ENCODE results near the gene ALKBH6. TPM values are rescaled to one million over a fixed set of nuclear protein-coding genes. Genes with fewer than 3 reads are reported as not detected.

The ALKBH6 gene
- total RNA-seq, 4 donors from 2014 or later = 25.3 to 46.0 (median 33.9) TPM

GRCh38 chr19:35966771-35967170, 47.2 kb downstream of the ALKBH6 start:
- H3K36me3 ChIP-seq = no peaks in the 10 kb centered on the region
- H3K27me3 ChIP-seq = peaks cover 0 to 11% of the 10 kb centered on the region in 2 donors
- TF ChIP-seq EP300 (IDR thresholded peaks at IDR 0.05) (no peak), POLR2A (IDR thresholded peaks at IDR 0.05) (no peak)
- no peak for DNase-seq (ENCODE audit: low spot score in 2 of 2)
- H3K9me3 ChIP-seq = no peaks in the 10 kb centered on the region
- H3K27ac ChIP-seq = no peak overlapping the region
- H3K4me1 ChIP-seq = no peaks in the 10 kb centered on the region
- no peak overlapping the region for H3K4me3 ChIP-seq
- 88 to 90% methylated on average over 3 of the region's 3 CpGs for WGBS, 2 donors

- Histone ChIP-seq H3K27me3 (peaks cover 2 to 44% of the 10 kb centered on the region in 2 donors), H3K4me1 (peaks cover 0 to 14% (median 0%) of the 10 kb centered on the region in 4 donors), H3K36me3 (no peaks in the 10 kb centered on the region), H3K27ac (no peak overlapping the region), H3K9me3 (no peaks in the 10 kb centered on the region), H3K4me3 (no peak overlapping the region)
- TF ChIP-seq EP300 (IDR thresholded peaks at IDR 0.05) (no peak), POLR2A (IDR thresholded peaks at IDR 0.05) (no peak), CTCF (IDR thresholded peaks at IDR 0.05) (no peak)
- no peak for DNase-seq (ENCODE audit: low spot score in 2 of 2)
- WGBS, 2 donors = 3 to 9% methylated on average over 9 of the region's 9 CpGs
Measured at GRCh38 chr19:35963514-35963913, 50.5 kb downstream of the ALKBH6 start.

- DNase-seq (ENCODE audit: low spot score in 2 of 2) = no peak
- Histone ChIP-seq H3K36me3 (no peaks in the 10 kb centered on the region), H3K9me3 (no peaks in the 10 kb centered on the region), H3K27me3 (peaks cover 2 to 49% of the 10 kb centered on the region in 2 donors), H3K4me3 (no peak overlapping the region), H3K27ac (no peak overlapping the region), H3K4me1 (peaks cover 0 to 14% (median 0%) of the 10 kb centered on the region in 4 donors)
- 83 to 86% methylated on average over 7 of the region's 7 CpGs for WGBS, 2 donors
- TF ChIP-seq CTCF (IDR thresholded peaks at IDR 0.05) = no peak
- TF ChIP-seq EP300 (IDR thresholded peaks at IDR 0.05) = no peak
- no peak for TF ChIP-seq POLR2A (IDR thresholded peaks at IDR 0.05)
Measured at GRCh38 chr19:35960432-35960972, 53.5 kb downstream of the ALKBH6 start.

- no peak for DNase-seq (ENCODE audit: low spot score in 2 of 2)
- Histone ChIP-seq H3K27me3 (peaks cover 2 to 49% of the 10 kb centered on the region in 2 donors), H3K36me3 (no peaks in the 10 kb centered on the region), H3K27ac (no peak overlapping the region), H3K4me3 (no peak overlapping the region), H3K9me3 (no peaks in the 10 kb centered on the region), H3K4me1 (peaks cover 0 to 14% (median 0%) of the 10 kb centered on the region in 4 donors)
- no peak for TF ChIP-seq EP300 (IDR thresholded peaks at IDR 0.05)
- no peak for TF ChIP-seq POLR2A (IDR thresholded peaks at IDR 0.05)
- WGBS, 2 donors = 29 to 51% methylated on average over 10 to 14 of the region's 20 CpGs
Measured at GRCh38 chr19:35959968-35960320, 54.1 kb downstream of the ALKBH6 start.

Other genes with a start within 250 kb of the ALKBH6 start
- 10 to 100 TPM in 3 of 4 donors, 1 to 10 TPM in 1; 6.6 to 46.8 (median 26.1) TPM for gene ARHGAP33, start 238.6 kb downstream of the ALKBH6 start, total RNA-seq
- gene PRODH2, start 201.4 kb downstream of the ALKBH6 start, total RNA-seq = not detected
- gene NPHS1, start 161.7 kb downstream of the ALKBH6 start, total RNA-seq = not detected
- under 1 TPM in 1 of 4 donors, not detected in 3; 0.44 TPM for gene KIRREL2, start 157.3 kb downstream of the ALKBH6 start, total RNA-seq
- gene APLP1, start 145.6 kb downstream of the ALKBH6 start, total RNA-seq = 10 to 100 TPM in 2 of 4 donors, 1 to 10 TPM in 2; 8.7 to 19.7 (median 10.7) TPM
- gene NFKBID, start 113.7 kb downstream of the ALKBH6 start, total RNA-seq = 10 to 100 TPM; 15.1 to 23.8 (median 21.8) TPM
- gene HCST, start 111.7 kb downstream of the ALKBH6 start, total RNA-seq = 10 to 100 TPM; 10.5 to 37.6 (median 15.5) TPM
- 100 to 1,000 TPM in 3 of 4 donors, 10 to 100 TPM in 1; 41.4 to 122 (median 117) TPM for gene TYROBP, start 105.9 kb downstream of the ALKBH6 start, total RNA-seq
- gene LRFN3, start 77.8 kb downstream of the ALKBH6 start, total RNA-seq = 10 to 100 TPM in 2 of 4 donors, 1 to 10 TPM in 2; 5.0 to 20.4 (median 8.6) TPM
- 10 to 100 TPM; 67.8 to 88.9 (median 77.1) TPM for gene SDHAF1, start 19.0 kb downstream of the ALKBH6 start, total RNA-seq
- 1 to 10 TPM in 1 of 4 donors, under 1 TPM in 2, not detected in 1; 0.21 to 2.1 (median 0.98) TPM for gene SYNE4, start 5.4 kb downstream of the ALKBH6 start, total RNA-seq
- 10 to 100 TPM; 20.1 to 44.7 (median 24.6) TPM for gene CLIP3, start 18.7 kb upstream of the ALKBH6 start, total RNA-seq
- gene THAP8, start 40.1 kb upstream of the ALKBH6 start, total RNA-seq = 10 to 100 TPM; 11.4 to 21.0 (median 16.0) TPM
- 1 to 10 TPM in 2 of 4 donors, under 1 TPM in 2; 0.42 to 2.1 (median 1.4) TPM for gene WDR62, start 40.7 kb upstream of the ALKBH6 start, total RNA-seq
- gene OVOL3, start 96.9 kb upstream of the ALKBH6 start, total RNA-seq = not detected
- gene POLR2I, start 100.7 kb upstream of the ALKBH6 start, total RNA-seq = 10 to 100 TPM; 54.2 to 98.4 (median 77.4) TPM
- gene TBCB, start 101.3 kb upstream of the ALKBH6 start, total RNA-seq = 100 to 1,000 TPM; 183 to 254 (median 225) TPM
- gene CAPNS1, start 125.9 kb upstream of the ALKBH6 start, total RNA-seq = 100 to 1,000 TPM; 179 to 235 (median 213) TPM
- gene COX7A1, start 138.2 kb upstream of the ALKBH6 start, total RNA-seq = 10 to 100 TPM; 18.4 to 73.9 (median 35.5) TPM
- gene ZNF565, start 200.5 kb upstream of the ALKBH6 start, total RNA-seq = 1 to 10 TPM; 4.8 to 9.6 (median 6.9) TPM
- gene ZNF146, start 200.9 kb upstream of the ALKBH6 start, total RNA-seq = 10 to 100 TPM; 52.2 to 66.1 (median 53.9) TPM

Data from tibial nerve (tissue), 4 donors.